Activated naive CD4-positive, alpha-beta T cell treated with anti-CD3 and anti-CD28 coated beads, Interleukin-2, amount 50 U/mL, for 24 hours (primary cell): ENCODE results near the gene UQCRC2.

ENCODE experiments used
- H3K27ac Mint-ChIP-seq: one replicate; pipeline ENCODE4 v1.8.0; 2021; ENCODE audit warnings: mild to moderate bottlenecking, mixed read lengths
- H3K27me3 Mint-ChIP-seq: one replicate; pipeline ENCODE4 v1.8.0; 2021; ENCODE audit warnings: mixed read lengths
- H3K36me3 Mint-ChIP-seq: one replicate; pipeline ENCODE4 v1.8.0; 2021; ENCODE audit warnings: mixed read lengths
- H3K4me1 Mint-ChIP-seq: one replicate; pipeline ENCODE4 v1.8.0; 2021; ENCODE audit warnings: mixed read lengths
- H3K4me3 Mint-ChIP-seq: one replicate; pipeline ENCODE4 v1.8.0; 2021; ENCODE audit warnings: mild to moderate bottlenecking, mixed read lengths
- H3K9me3 Mint-ChIP-seq: one replicate; pipeline ENCODE4 v1.8.0; 2021; ENCODE audit warnings: mixed read lengths

Gene UQCRC2

DNA sequence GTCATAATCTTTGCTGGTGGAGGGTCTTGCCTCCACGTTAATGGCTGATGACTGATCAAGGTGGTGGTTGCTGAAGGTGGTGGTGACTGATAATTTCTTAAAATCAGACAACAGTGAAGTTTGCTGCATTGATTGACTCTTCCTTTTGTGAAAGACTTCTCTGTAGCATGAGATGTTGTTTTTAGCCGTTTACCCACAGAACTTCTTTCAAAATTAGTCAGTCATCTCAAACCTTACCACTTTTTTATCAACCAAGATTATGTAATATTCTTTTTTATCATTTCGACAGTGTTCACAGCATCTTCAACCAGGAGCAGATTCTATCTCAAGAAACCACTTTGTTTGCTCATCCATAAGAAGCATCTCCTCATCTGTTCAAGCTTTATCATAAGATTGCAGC, 5.9 kb downstream of the UQCRC2 start:
- Mint-ChIP-seq H3K27ac (no peak overlapping the region), H3K27me3 (no peaks in the 10 kb centered on the region), H3K4me3 (no peak overlapping the region), H3K4me1 (peaks cover 41% of the 10 kb centered on the region), H3K36me3 (peaks cover 25% of the 10 kb centered on the region), H3K9me3 (no peaks in the 10 kb centered on the region)

DNA sequence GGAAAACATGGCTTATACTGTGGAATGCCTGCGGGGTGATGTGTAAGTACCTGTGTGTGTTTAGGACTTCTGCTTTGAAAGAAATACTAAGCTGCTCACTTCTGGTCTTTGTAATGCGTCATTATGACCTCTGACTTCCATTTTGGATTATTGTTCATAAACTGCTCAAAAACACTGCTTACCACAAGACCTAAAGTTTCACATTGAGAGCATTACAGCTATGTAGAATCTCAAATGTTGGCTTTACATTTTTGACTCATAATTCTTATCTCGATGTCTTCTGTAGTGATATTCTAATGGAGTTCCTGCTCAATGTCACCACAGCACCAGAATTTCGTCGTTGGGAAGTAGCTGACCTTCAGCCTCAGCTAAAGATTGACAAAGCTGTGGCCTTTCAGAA, 9.3 kb downstream of the UQCRC2 start:
- H3K4me1 Mint-ChIP-seq, result peaks cover 23% of the 10 kb centered on the region
- no peak overlapping the region for H3K4me3 Mint-ChIP-seq
- peaks cover 39% of the 10 kb centered on the region for H3K36me3 Mint-ChIP-seq
- H3K9me3 Mint-ChIP-seq, result no peaks in the 10 kb centered on the region
- no peak overlapping the region for H3K27ac Mint-ChIP-seq
- no peaks in the 10 kb centered on the region for H3K27me3 Mint-ChIP-seq

DNA sequence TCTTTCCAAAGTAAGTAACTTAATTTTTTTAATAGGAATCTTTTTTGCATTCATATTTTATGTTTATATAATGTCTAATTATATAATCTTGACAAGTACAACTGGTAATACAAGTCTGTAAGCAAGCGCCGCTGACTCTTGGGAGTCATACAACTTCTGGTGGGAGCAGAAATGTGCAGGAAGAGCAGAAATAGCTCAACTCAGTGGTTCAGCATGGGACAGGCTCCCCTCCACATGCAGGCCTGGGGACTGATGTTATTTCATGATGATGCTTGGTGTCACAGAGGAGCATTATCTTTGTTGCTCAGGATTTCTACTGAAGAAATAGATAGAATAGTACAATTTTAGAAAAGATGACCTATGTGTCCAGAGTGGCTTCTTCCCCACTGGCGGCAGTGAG, 10.7 kb downstream of the UQCRC2 start:
- peaks cover 35% of the 10 kb centered on the region for H3K36me3 Mint-ChIP-seq
- H3K9me3 Mint-ChIP-seq, result no peaks in the 10 kb centered on the region
- no peaks in the 10 kb centered on the region for H3K27me3 Mint-ChIP-seq
- peaks cover 17% of the 10 kb centered on the region for H3K4me1 Mint-ChIP-seq
- no peak overlapping the region for H3K27ac Mint-ChIP-seq
- H3K4me3 Mint-ChIP-seq, result no peak overlapping the region

DNA sequence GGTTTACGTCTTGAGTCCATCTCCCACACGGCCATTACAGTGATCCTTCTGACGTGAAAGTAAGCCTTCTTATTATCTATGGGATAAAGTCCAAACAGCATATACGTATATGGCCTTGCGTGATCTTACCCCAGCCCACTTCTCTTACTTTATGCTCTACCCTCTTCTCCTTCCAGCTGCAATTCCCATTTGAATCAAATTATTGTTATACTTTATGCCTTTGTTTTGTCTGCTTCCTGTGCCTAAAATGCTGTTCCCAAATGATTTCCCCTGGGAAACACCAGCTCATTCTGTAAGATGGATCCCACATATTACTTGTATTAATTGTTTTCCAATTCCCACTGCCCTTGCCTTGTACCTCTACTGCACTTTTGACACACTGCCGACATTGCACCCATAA, 11.2 kb downstream of the UQCRC2 start:
- H3K27ac Mint-ChIP-seq, result no peak overlapping the region
- peaks cover 31% of the 10 kb centered on the region for H3K36me3 Mint-ChIP-seq
- H3K4me1 Mint-ChIP-seq, result peaks cover 13% of the 10 kb centered on the region
- no peaks in the 10 kb centered on the region for H3K27me3 Mint-ChIP-seq
- no peak overlapping the region for H3K4me3 Mint-ChIP-seq
- H3K9me3 Mint-ChIP-seq, result no peaks in the 10 kb centered on the region

DNA sequence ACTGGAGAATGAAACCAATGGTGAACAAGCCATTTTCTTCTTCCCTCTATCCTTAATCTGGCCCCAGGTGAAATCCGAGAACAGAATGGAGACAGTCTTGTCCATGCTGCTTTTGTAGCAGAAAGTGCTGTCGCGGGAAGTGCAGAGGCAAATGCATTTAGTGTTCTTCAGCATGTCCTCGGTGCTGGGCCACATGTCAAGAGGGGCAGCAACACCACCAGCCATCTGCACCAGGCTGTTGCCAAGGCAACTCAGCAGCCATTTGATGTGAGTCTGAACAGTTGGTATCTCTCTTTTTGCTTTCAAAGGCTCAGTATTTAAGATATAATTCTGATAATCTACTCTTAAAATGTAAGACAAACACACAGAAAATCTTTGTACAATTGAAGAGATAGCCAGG, 18.7 kb downstream of the UQCRC2 start:
- no peak overlapping the region for H3K27ac Mint-ChIP-seq
- no peaks in the 10 kb centered on the region for H3K27me3 Mint-ChIP-seq
- no peaks in the 10 kb centered on the region for H3K9me3 Mint-ChIP-seq
- H3K36me3 Mint-ChIP-seq, result peaks cover 12% of the 10 kb centered on the region
- H3K4me1 Mint-ChIP-seq, result peaks cover 3% of the 10 kb centered on the region
- H3K4me3 Mint-ChIP-seq, result no peak overlapping the region

DNA sequence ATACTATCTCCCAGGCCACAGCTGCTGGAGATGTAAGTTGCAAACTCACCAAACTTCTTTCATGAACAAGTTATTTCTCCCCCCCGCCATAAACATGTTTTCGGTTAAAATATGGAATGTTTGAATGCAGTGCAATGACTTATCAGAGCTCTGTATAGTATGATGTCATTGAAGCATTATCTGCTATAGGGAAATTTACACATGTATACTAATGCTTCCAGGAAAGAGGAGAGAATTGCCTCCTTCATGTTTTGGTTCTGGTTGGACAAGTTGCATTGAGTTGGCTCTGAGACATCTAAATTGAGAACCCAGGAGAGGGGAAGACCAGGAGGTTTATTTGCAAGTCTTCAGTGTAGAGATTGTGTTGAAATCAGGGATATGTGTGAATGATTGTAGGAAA, 20.8 kb downstream of the UQCRC2 start:
- Mint-ChIP-seq H3K4me1 (peaks cover 3% of the 10 kb centered on the region), H3K9me3 (no peaks in the 10 kb centered on the region), H3K4me3 (no peak overlapping the region), H3K27me3 (no peaks in the 10 kb centered on the region), H3K36me3 (peaks cover 9% of the 10 kb centered on the region), H3K27ac (no peak overlapping the region)

DNA sequence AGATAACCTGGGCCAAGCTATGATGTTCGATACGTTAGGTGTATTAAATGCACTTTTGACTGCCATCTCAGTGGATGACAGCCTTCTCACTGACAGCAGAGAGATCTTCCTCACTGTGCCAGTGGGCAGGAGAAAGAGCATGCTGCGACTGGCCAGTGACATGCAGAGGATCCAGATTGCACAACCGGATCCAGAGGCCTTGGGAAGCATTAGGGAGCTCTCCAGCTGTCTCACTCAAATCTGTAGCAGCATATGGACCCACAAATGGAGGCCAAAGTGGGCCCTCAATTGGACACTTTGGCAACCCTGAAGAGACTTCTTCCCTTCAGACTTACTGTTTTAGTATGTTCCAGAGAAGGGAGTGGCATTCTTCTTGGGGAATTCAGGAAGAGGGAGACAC, 26.9 kb downstream of the UQCRC2 start:
- no peak overlapping the region for H3K4me3 Mint-ChIP-seq
- H3K27me3 Mint-ChIP-seq, result no peaks in the 10 kb centered on the region
- H3K36me3 Mint-ChIP-seq, result peaks cover 10% of the 10 kb centered on the region
- H3K9me3 Mint-ChIP-seq, result no peaks in the 10 kb centered on the region
- no peaks in the 10 kb centered on the region for H3K4me1 Mint-ChIP-seq
- H3K27ac Mint-ChIP-seq, result no peak overlapping the region

DNA sequence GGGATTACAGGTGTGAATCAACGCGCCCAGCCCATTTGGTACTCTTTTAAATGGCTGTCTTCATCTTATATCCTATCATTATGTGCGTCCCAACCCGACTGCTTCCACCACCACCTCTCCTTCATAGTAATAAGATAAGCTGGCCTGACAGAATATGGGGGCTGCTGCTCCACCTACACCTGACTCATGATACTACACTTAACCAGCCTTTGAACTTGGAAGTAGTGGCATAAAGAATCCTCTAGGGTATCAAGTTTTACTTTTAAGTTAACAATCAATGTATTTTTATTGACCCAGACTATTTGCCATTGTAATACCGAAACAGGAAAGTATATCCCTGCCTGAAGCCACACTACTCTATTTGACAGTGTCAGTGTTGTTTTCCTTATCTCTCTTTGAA, 28.9 kb downstream of the UQCRC2 start:
- Mint-ChIP-seq H3K27ac (no peak overlapping the region), H3K27me3 (no peaks in the 10 kb centered on the region)

DNA sequence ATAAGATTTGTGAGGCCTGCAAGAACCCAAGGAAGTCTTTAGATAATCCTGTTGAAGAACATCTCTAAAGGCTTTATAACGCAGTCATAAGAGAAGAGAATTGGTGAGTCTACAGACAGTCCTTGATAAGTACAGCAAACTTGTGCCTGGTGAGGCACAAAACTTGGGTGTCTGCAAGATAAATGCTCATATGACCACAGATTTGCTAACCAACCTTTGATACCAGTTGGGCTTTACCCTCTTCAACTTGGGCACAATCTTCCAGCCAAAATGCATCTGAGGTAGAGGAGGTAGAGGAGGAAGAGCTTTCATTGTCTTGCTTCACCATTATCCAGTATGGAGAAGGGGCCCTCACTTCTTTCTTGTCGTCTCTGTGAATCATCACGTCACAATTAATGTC, 30.9 kb downstream of the UQCRC2 start:
- Mint-ChIP-seq H3K4me1 (no peaks in the 10 kb centered on the region), H3K27ac (peak overlapping the region; percentile 30), H3K4me3 (no peak overlapping the region), H3K27me3 (no peaks in the 10 kb centered on the region), H3K9me3 (no peaks in the 10 kb centered on the region), H3K36me3 (peaks cover 10% of the 10 kb centered on the region)

More for the DNA sequence above, 28.9 kb downstream of the UQCRC2 start:
- no peak overlapping the region for H3K4me3 Mint-ChIP-seq
- peaks cover 10% of the 10 kb centered on the region for H3K36me3 Mint-ChIP-seq
- H3K9me3 Mint-ChIP-seq, result no peaks in the 10 kb centered on the region
- H3K4me1 Mint-ChIP-seq, result no peaks in the 10 kb centered on the region

DNA sequence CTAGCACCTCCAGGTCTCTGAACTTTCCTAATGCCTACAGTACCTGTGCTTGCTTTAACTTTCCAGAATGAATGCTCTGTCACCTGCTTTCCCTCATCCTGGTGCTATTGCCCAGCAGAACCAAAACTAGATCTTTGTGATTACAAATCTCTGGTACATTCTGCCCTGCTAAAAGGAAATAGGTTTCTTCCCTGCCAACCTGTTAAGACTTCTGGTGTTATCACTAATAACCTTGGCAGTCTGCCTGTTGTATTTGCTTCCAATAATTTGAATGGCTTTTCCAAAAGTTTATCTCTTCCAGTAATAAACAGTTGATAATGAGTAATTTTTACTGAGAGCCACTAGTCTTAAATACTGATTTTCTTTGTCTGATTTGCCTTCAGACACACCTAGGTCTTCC, 32.4 kb downstream of the UQCRC2 start:
- no peaks in the 10 kb centered on the region for H3K9me3 Mint-ChIP-seq
- peak overlapping the region; percentile 63 for H3K27ac Mint-ChIP-seq
- no peaks in the 10 kb centered on the region for H3K27me3 Mint-ChIP-seq
- no peak overlapping the region for H3K4me3 Mint-ChIP-seq
- H3K36me3 Mint-ChIP-seq, result peaks cover 4% of the 10 kb centered on the region
- no peaks in the 10 kb centered on the region for H3K4me1 Mint-ChIP-seq

DNA sequence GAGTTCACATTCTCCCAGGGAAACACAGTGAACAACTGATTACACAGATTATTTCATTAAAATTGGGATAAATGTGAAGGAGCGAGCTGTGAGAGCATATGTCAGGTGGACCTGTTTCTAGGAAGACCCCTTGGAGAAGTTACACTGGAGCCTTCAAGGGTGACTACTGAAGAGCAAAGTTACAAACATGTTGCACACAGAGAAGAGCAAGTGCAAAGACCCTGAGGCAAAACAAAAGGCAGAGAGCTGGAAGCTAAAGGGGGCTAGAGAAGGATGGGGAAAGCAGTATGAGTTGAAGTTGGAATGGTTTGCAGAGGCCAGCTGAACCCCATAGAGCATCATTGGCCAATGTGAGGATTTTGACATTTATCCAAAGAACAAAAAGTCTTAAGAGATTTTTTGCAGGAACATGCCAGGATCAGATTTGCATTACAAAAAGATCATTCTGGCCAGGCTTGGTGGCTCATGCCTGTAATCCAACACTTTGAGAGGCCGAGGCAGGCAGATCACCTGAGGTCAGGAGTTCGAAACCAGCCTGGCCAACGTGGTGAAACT, 33.6 kb downstream of the UQCRC2 start:
- H3K4me1 Mint-ChIP-seq, result peaks cover 5% of the 10 kb centered on the region
- H3K9me3 Mint-ChIP-seq, result no peaks in the 10 kb centered on the region
- H3K27ac Mint-ChIP-seq, result peak overlapping the region; percentile 3
- no peaks in the 10 kb centered on the region for H3K27me3 Mint-ChIP-seq
- H3K36me3 Mint-ChIP-seq, result peaks cover 4% of the 10 kb centered on the region
- H3K4me3 Mint-ChIP-seq, result no peak overlapping the region

DNA sequence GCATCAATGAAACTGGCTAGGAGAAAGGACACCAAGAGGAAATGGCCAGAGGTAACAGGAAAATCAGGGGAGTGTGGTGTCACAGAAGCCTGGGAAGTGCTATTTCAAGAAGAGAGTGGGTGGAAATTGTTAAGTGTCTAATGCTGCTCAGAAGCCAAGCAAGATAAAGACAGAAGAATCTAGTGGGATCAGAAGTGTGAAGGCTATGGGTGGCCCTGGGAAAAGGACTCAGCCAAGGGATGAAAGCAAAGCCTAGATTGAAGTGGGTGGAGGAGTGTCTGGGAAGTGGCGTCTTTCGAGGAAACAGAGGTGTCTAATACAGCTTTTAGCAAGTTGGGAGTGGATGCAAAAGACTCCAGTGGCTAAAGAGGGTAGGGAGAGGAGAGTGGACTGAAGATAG, 34.3 kb downstream of the UQCRC2 start:
- peaks cover 8% of the 10 kb centered on the region for H3K4me1 Mint-ChIP-seq
- H3K36me3 Mint-ChIP-seq, result peaks cover 2% of the 10 kb centered on the region
- no peaks in the 10 kb centered on the region for H3K9me3 Mint-ChIP-seq
- H3K4me3 Mint-ChIP-seq, result no peak overlapping the region
- no peaks in the 10 kb centered on the region for H3K27me3 Mint-ChIP-seq
- H3K27ac Mint-ChIP-seq, result peak overlapping the region; percentile 27

DNA sequence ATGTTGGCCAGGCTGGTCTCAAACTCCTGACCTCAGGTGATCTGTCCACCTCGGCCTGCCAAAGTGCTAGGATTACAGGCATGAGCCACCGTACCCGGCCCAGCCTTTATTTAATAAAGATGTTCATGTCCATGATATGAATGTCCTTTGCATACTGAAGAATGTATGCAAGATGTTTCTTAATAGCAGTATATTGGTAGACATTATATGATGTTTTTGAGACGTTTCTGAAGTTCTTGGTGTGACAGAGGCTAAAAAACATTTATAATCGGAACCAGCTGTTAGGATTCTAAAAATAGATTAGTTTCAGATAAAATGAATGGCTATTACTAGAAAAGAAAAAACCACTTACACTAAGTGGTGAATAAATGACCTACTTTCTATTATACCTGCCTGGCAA, 36.0 kb downstream of the UQCRC2 start:
- no peak overlapping the region for H3K27ac Mint-ChIP-seq
- no peaks in the 10 kb centered on the region for H3K9me3 Mint-ChIP-seq
- peaks cover 11% of the 10 kb centered on the region for H3K4me1 Mint-ChIP-seq
- H3K27me3 Mint-ChIP-seq, result no peaks in the 10 kb centered on the region
- H3K4me3 Mint-ChIP-seq, result no peak overlapping the region
- H3K36me3 Mint-ChIP-seq, result no peaks in the 10 kb centered on the region

DNA sequence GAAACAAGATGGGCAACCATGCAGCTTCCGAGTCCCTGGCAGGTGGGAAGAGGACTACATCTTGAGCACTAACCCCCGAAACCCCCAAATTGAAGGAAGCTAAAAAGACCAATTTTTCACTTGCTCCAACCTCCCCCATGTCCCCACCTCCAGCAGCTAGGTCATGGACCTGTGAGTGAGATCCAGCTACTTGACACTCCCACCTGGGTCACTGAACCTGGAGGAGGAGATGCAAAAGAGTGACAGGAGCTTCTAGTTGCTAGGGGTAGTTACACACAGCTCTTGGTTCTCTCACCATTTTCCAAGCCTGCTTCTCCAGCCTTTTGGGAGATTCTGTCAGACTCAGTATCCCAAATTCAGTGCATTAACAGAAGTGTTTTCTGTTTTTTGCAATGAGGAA, 36.6 kb downstream of the UQCRC2 start:
- Mint-ChIP-seq H3K4me1 (peaks cover 11% of the 10 kb centered on the region), H3K27me3 (no peaks in the 10 kb centered on the region), H3K9me3 (no peaks in the 10 kb centered on the region), H3K36me3 (no peaks in the 10 kb centered on the region), H3K27ac (no peak overlapping the region), H3K4me3 (no peak overlapping the region)

DNA sequence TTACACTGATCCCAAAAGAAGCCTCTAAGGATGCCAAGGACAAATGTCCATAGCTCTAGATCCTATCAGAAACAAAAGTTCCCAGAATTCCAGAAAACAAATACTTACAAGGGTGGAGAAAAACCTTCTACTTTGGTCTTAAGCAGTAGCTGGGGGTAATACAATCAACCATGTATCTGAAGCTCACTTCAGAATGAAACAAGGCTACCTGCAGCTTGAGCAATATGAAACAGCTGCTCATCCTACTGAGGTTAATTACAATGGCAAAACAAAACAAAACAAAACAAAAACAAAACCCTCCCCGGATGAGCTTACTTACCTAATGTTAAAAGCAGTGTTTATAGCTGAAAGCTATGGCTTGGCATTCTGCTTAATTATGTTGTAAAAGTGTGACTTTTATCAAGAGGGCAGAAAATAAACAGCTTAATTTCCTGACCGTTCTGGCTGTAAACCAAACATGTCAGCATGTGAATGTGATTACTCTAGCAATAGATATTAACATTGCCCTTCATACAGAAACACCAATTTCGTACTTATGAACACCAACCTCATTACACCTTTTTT, 37.3 kb downstream of the UQCRC2 start:
- Mint-ChIP-seq H3K4me3 (no peak overlapping the region), H3K36me3 (no peaks in the 10 kb centered on the region), H3K27ac (no peak overlapping the region), H3K4me1 (peaks cover 11% of the 10 kb centered on the region), H3K9me3 (no peaks in the 10 kb centered on the region), H3K27me3 (no peaks in the 10 kb centered on the region)

DNA sequence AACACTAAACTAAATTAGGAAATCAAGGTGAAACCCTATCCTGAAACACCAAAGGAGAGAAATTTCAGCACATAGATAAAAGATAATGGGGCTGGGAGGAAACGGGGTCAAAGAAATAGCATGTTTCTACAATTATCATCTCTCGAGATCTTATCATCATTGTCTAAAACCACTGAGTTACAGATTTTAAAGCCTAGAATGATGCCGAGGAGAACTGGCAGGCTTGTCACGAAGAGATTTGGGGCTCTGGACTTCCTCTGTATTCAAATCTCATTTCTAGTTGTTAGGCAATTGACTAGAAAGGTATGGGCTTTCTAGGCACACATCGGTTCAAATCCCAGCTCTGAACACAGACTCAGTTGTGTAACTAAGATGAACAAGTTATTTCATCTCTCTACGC, 38.5 kb downstream of the UQCRC2 start:
- Mint-ChIP-seq H3K27ac (no peak overlapping the region), H3K4me1 (peaks cover 11% of the 10 kb centered on the region), H3K9me3 (no peaks in the 10 kb centered on the region), H3K36me3 (no peaks in the 10 kb centered on the region), H3K4me3 (no peak overlapping the region), H3K27me3 (no peaks in the 10 kb centered on the region)

DNA sequence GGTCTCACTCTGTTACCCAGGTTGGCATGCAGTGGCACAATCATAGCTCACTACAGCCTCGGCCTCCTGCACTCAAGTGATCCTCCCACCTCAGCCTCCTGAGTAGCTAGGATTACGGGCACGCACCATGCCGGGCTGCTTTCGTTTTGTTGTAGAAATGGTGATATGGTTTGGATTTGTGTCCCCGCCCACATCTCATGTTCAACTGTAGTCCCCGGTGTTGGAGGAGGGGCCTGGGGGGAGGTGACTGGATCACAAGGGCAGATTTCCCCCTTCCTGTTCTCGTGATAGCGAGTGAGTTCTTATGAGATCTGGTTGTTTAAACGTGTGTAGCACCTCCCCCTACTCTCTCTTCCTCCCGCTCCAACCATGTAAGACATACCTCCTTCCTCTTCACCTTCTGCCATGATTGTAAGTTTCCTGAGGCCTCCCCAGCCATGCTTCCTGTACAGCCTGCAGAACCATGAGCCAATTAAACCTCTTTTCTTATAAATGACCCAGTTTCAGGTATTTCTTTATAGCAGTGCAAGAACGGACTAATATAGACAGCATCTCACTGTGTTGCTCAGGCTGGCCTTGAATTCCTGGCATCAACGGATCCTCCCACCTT, 41.8 kb downstream of the UQCRC2 start:
- Mint-ChIP-seq H3K36me3 (no peaks in the 10 kb centered on the region), H3K4me3 (no peak overlapping the region), H3K27ac (no peak overlapping the region), H3K27me3 (no peaks in the 10 kb centered on the region), H3K9me3 (no peaks in the 10 kb centered on the region), H3K4me1 (peaks cover 11% of the 10 kb centered on the region)
